K562 (cell line): ENCODE results near the gene SPATA24. TPM values are rescaled to one million over a fixed set of nuclear protein-coding genes. Genes with fewer than 3 reads are reported as not detected.

Source experiments
- ATAC-seq: fragments of 200-7000 bp; cut with Tn5 transposase; 3 replicates; pipeline ENCODE4 v1.9.1; 2020; ENCODE audit warnings: moderate library complexity
- BruUV-seq: library from RNA; stranded (reverse); fragments of 400-500 nt; replicated peaks from 2 replicates; lab custom pipeline; 2021; lab: Mats Ljungman, UMichigan
- CTCF ChIA-PET: fragments of 300-600 bp; formaldehyde crosslinking; extraction: SDS; loops from one replicate; lab custom pipeline; 2021; ENCODE audit warnings: low intra/inter-chr PET ratio; lab: Yijun Ruan, JAX
- POLR2A ChIA-PET: fragments of 300-600, 350-650 bp; sonication (Branson Sonifier 250); formaldehyde crosslinking; extraction: SDS; loops from one replicate; lab custom pipeline; 2021; ENCODE audit warnings: antibody characterized with exemption, inconsistent platforms; lab: Yijun Ruan, JAX
- DNase-seq, 4 experiments: peaks; one replicate each; pipeline versions ENCODE4 v3.0.0 to v3.0.0-alpha.2; 2011 to 2018; ENCODE audit warnings: low spot score in 3 of 4, mixed read lengths in 3 of 4; ENCODE audit errors: extremely low read depth in 1 of 4
- FAIRE-seq: peaks from 2 replicates; lab custom pipeline; 2011; peaks lifted over from hg19 to GRCh38; lab: Jason Lieb, UNC
- H2AFZ ChIP-seq: 2 replicates; pipeline ENCODE4 v1.6.0; 2011; ENCODE audit warnings: low read depth, low read length, control low read depth, inconsistent platforms
- H3K27ac ChIP-seq: fragments of 200-600 bp; 3 replicates; pipeline ENCODE4 v1.8.0; 2011; ENCODE audit warnings: low read depth, mild to moderate bottlenecking, control low read depth, inconsistent platforms, low read length, moderate library complexity, mixed read lengths; ENCODE audit errors: extremely low read depth
- H3K27me3 ChIP-seq, 2 experiments: fragments of 300-600 bp in 1 of 2; 2 replicates in 1 of 2; 3 replicates in 1 of 2; pipeline versions ENCODE4 v1.6.0 to v1.8.0; 2011; ENCODE audit warnings: inconsistent platforms in 2 of 2, low read length in 2 of 2, mild to moderate bottlenecking in 1 of 2, mixed read lengths in 1 of 2, moderate library complexity in 1 of 2; ENCODE audit not compliant: control insufficient read depth in 2 of 2, insufficient read depth in 2 of 2
- H3K36me3 ChIP-seq: fragments of 300-600 bp; 3 replicates; pipeline ENCODE4 v1.8.0; 2011; ENCODE audit warnings: mild to moderate bottlenecking, low read length, inconsistent platforms; ENCODE audit not compliant: control insufficient read depth, insufficient read depth
- H3K4me1 ChIP-seq, 2 experiments: fragments of 200-600 bp in 1 of 2; replicated peaks in 1 of 2; 2 replicates in 1 of 2; 3 replicates in 1 of 2; pipeline versions ENCODE4 v1.5.1 to v1.8.0; 2011; ENCODE audit warnings: inconsistent platforms in 2 of 2, low read length in 2 of 2, mild to moderate bottlenecking in 1 of 2, mixed read lengths in 1 of 2, moderate library complexity in 1 of 2; ENCODE audit not compliant: control insufficient read depth in 2 of 2, insufficient read depth in 2 of 2
- H3K4me2 ChIP-seq: 2 replicates; pipeline ENCODE4 v1.6.1; 2011; ENCODE audit warnings: low read length, control low read depth, inconsistent platforms, mixed read lengths; ENCODE audit not compliant: insufficient read depth
- H3K4me3 ChIP-seq: fragments of 200-600 bp; sonication (generic), shearing (Covaris generic); 2 replicates; pipeline ENCODE4 v1.5.1; 2016; ENCODE audit warnings: control low read depth, inconsistent platforms
- H3K79me2 ChIP-seq: fragments of 200-600 bp; 3 replicates; pipeline ENCODE4 v1.8.0; 2011; ENCODE audit warnings: low read length, inconsistent platforms; ENCODE audit not compliant: control insufficient read depth, insufficient read depth
- H3K9ac ChIP-seq, 2 experiments: 2 replicates each; pipeline versions ENCODE4 v1.6.0 to v1.6.1; 2011; ENCODE audit warnings: low read depth in 2 of 2, low read length in 2 of 2, control low read depth in 1 of 2, inconsistent platforms in 1 of 2, mild to moderate bottlenecking in 1 of 2, mixed read lengths in 1 of 2; ENCODE audit not compliant: insufficient read depth in 1 of 2
- H3K9me1 ChIP-seq: one replicate; pipeline ENCODE4 v1.6.0; 2011; ENCODE audit warnings: inconsistent platforms, mild to moderate bottlenecking, low read length, moderate library complexity; ENCODE audit not compliant: control insufficient read depth, insufficient read depth
- H3K9me3 ChIP-seq: replicated peaks from 2 replicates; pipeline ENCODE4 v1.5.1; 2011; ENCODE audit warnings: low read depth, low read length, inconsistent platforms; ENCODE audit not compliant: control insufficient read depth, insufficient read depth
- H4K20me1 ChIP-seq: replicated peaks from 2 replicates; pipeline ENCODE4 v1.6.1; 2011; ENCODE audit warnings: low read length, inconsistent platforms, mixed read lengths; ENCODE audit not compliant: control insufficient read depth, insufficient read depth
- CCNT2 ChIP-seq: IDR thresholded peaks from 2 replicates; pipeline ENCODE4 v1.6.1; 2011; ENCODE audit warnings: borderline replicate concordance, low read depth, mild to moderate bottlenecking, moderate library complexity, mixed read lengths, low read length; ENCODE audit not compliant: insufficient read length; ENCODE audit errors: extremely low read depth
- CTCFL ChIP-seq: IDR thresholded peaks from 2 replicates; pipeline ENCODE4 v1.6.1; 2011; ENCODE audit warnings: borderline replicate concordance, low read depth, mild to moderate bottlenecking, moderate library complexity, low read length; ENCODE audit not compliant: insufficient read depth, poor library complexity, severe bottlenecking
- E2F5 ChIP-seq: sonication (generic); formaldehyde crosslinking; IDR thresholded peaks from 2 replicates; pipeline ENCODE4 v1.8.0; 2022; ENCODE audit warnings: mild to moderate bottlenecking, missing genetic modification reagents
- ERF ChIP-seq: fragments of 450-650 bp; formaldehyde crosslinking; IDR thresholded peaks from 2 replicates; pipeline ENCODE4 v1.4.0; 2020; ENCODE audit warnings: mild to moderate bottlenecking, mixed read lengths
- MAFK ChIP-seq: IDR thresholded peaks from 2 replicates; pipeline ENCODE4 v1.6.1; 2011; ENCODE audit warnings: low read length, improper control_type of control experiment
- TCF7 ChIP-seq: sonication (generic); IDR thresholded peaks from 2 replicates; pipeline ENCODE4 v1.6.1; 2016; ENCODE audit warnings: antibody characterized with exemption, borderline replicate concordance
- ZBTB7A ChIP-seq: IDR thresholded peaks from 2 replicates; pipeline ENCODE4 v1.6.1; 2011; ENCODE audit warnings: low read depth, mild to moderate bottlenecking, low read length, moderate library complexity, borderline replicate concordance; ENCODE audit not compliant: control insufficient read depth
- ZNF24 ChIP-seq: fragments of 450-650 bp; IDR thresholded peaks from 2 replicates; pipeline ENCODE4 v1.6.1; 2016
- ZNF592 ChIP-seq: fragments of 450-650 bp; IDR thresholded peaks from 2 replicates; pipeline ENCODE4 v1.6.1; 2017; ENCODE audit warnings: antibody characterized with exemption, mild to moderate bottlenecking
- ZNF639 ChIP-seq, 2 experiments: fragments of 200-800 bp in 1 of 2; sonication (Bioruptor generic) in 1 of 2; sonication (generic) in 1 of 2; formaldehyde crosslinking in 1 of 2; IDR thresholded peaks in 1 of 2; conservative IDR thresholded peaks in 1 of 2; 2 replicates each; pipeline versions ENCODE4 v1.5.0 to v1.6.1; 2016 to 2020; ENCODE audit warnings: missing compliant biosample characterization in 1 of 2, missing genetic modification characterization in 1 of 2, missing genetic modification reagents in 1 of 2
- ZNF766 ChIP-seq: fragments of 200-800 bp; sonication (Bioruptor generic); conservative IDR thresholded peaks from 2 replicates; pipeline ENCODE4 v1.6.1; 2016; ENCODE audit warnings: missing genetic modification characterization, missing compliant biosample characterization
- ZNF79 ChIP-seq: fragments of 250-450 bp; sonication (Bioruptor Pico); IDR thresholded peaks from 2 replicates; pipeline ENCODE4 v1.4.0; 2020; ENCODE audit warnings: low read depth, mild to moderate bottlenecking, moderate library complexity
- WGBS: fragments of 100-300 bp; shearing (Covaris generic); methylation state at CpG from one replicate; pipeline ENCODE4 v1.1.6; 2016; ENCODE audit warnings: low coverage, mixed read lengths; ENCODE audit not compliant: insufficient coverage; ENCODE audit errors: missing lambda C conversion rate; 5-methylcytosine and 5-hydroxymethylcytosine counted together
- in situ Hi-C: fragments of 300-500 bp; cut with MboI; formaldehyde crosslinking; loops from 4 replicates; pipeline ENCODE4 v1.15.0; 2018; ENCODE audit warnings: inconsistent platforms, mixed read lengths
- intact Hi-C: fragments of 100-400 bp; cut with micrococcal nuclease; formaldehyde crosslinking; loops from 2 replicates; pipeline ENCODE4 v1.14.2; 2022
- polyA plus RNA-seq, 8 experiments: library from polyadenylated mRNA; depleted of rRNA in 4 of 8; stranded (reverse) in 5 of 8; unstranded in 3 of 8; fragments of >200 nt; fragmentation: Nextera tagmentation in 2 of 8; fragmentation: Illumina TruSeq in 1 of 8; extraction: Ambion mirVana in 2 of 8; extraction: Trizol in 1 of 8; gene quantifications; 2 replicates each; pipeline versions ENCODE4 v1.2.1 to v1.2.3, GENCODE V29; 2011 to 2014; ENCODE audit warnings: inconsistent platforms in 1 of 8, missing spikeins in 1 of 8
- total RNA-seq, 7 experiments: library from RNA; depleted of rRNA in 6 of 7; stranded (reverse); fragments of >200 nt in 6 of 7; fragmentation: Illumina TruSeq in 2 of 7; extraction: Trizol in 2 of 7; gene quantifications; 2 replicates each; pipeline versions ENCODE4 v1.2.1 to v1.2.3, GENCODE V29; 2011 to 2021; ENCODE audit warnings: low replicate concordance in 1 of 7

Gene SPATA24
- total and polyA plus RNA-seq, 9 of the 15 experiments (the other 6 are each of a cell fraction or from before 2014, with no cell fraction given), result 4.1 to 12.6 (median 8.0) TPM

- TF ChIP-seq ZNF592, result no peak
- no peak for TF ChIP-seq CCNT2
- TF ChIP-seq ZNF766 (CRISPR knock-in tag), result no peak
- TF ChIP-seq E2F5 (CRISPR knock-in tag), result no peak
These were observed 10.1 kb upstream of the SPATA24 start (continued) for GRCh38 chr5:139413963-139414362.

GRCh38 chr5:139413153-139413552 is 9.3 kb upstream of the SPATA24 start:
- no TSS peak for BruUV-seq
- CTCF ChIA-PET, result no interaction called here
- TF ChIP-seq ERF (CRISPR knock-in tag) (no peak), ZNF639 (CRISPR knock-in tag; conservative IDR thresholded peaks at IDR 0.05 in 1 of 2, IDR thresholded peaks at IDR 0.05 in 1 of 2) (no peak), MAFK (no peak), ZNF79 (CRISPR knock-in tag) (no peak), TCF7 (no peak), ZNF766 (CRISPR knock-in tag) (no peak), ZBTB7A (no peak), ZNF24 (no peak), CTCFL (no peak)

More at GRCh38 chr5:139413153-139413552, 9.3 kb upstream of the SPATA24 start:
- in situ Hi-C loops, result loop anchor here (10.0 kb wide), 1 partner anchor 352 kb away; no protein-coding TSS in a partner anchor
- intact Hi-C loops, result no loop called here
- Histone ChIP-seq H3K9ac (no peak overlapping the region), H3K4me1 (peaks cover 4 to 13% of the 10 kb centered on the region in 2 experiments), H4K20me1 (no peaks in the 10 kb centered on the region), H2AFZ (no peak overlapping the region), H3K27ac (no peak overlapping the region), H3K9me1 (no peaks in the 10 kb centered on the region), H3K79me2 (no peaks in the 10 kb centered on the region), H3K27me3 (no peaks in the 10 kb centered on the region), H3K4me3 (no peak overlapping the region), H3K9me3 (no peaks in the 10 kb centered on the region), H3K4me2 (no peak overlapping the region), H3K36me3 (no peaks in the 10 kb centered on the region)
- POLR2A ChIA-PET, result no interaction called here
- 82% methylated on average over 3 of the region's 6 CpGs for WGBS
- FAIRE-seq, result no peak
- DNase-seq, result no peak
- no peak for ATAC-seq
